Suprapubic skin (tissue), 3 donors: Measurements from ENCODE around the gene POLR2J2.
"Not testable (repeated sequence)": the region's sequence is repeated elsewhere in the genome, so short reads cannot be mapped to it uniquely, and the experiment has no call there.

Source experiments
- POLR2AphosphoS5 ChIP-seq, 3 donors: sonication (generic); formaldehyde crosslinking; IDR thresholded peaks; one replicate each; pipeline ENCODE4 v1.6.1; 2017; ENCODE audit warnings: antibody characterized with exemption in 3 of 3
- TF ChIP-seq, protein P1 (sequence below), 2 donors: fragments of 200-600 bp in 1 of 2; fragments of 450-650 bp in 1 of 2; sonication (generic) in 1 of 2; IDR thresholded peaks; one replicate each; pipeline ENCODE4 v1.5.1; 2016 to 2019; ENCODE audit warnings: antibody characterized with exemption in 2 of 2, mild to moderate bottlenecking in 1 of 2, moderate library complexity in 1 of 2

DNA sequence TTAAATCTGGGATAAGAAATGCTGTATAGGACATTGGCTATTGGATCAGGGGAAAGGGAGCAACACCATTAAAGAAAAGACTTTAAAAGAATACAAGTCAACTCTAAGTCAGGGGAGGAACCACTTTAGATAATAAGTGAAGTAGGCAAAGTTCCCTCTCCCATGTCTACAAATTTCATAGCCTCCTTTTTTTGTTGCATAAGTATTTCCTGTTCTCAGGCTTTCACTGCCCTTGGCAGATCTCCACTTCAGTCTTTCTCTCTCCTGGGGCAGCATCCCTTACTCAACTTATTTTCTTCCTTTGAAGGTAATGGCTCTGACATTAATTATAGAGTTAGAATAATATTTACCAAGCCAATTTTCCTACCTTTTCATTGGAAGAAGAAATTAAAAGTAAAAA lies 47.0 kb upstream of the POLR2J2 start:
- TF ChIP-seq, protein P1, sequence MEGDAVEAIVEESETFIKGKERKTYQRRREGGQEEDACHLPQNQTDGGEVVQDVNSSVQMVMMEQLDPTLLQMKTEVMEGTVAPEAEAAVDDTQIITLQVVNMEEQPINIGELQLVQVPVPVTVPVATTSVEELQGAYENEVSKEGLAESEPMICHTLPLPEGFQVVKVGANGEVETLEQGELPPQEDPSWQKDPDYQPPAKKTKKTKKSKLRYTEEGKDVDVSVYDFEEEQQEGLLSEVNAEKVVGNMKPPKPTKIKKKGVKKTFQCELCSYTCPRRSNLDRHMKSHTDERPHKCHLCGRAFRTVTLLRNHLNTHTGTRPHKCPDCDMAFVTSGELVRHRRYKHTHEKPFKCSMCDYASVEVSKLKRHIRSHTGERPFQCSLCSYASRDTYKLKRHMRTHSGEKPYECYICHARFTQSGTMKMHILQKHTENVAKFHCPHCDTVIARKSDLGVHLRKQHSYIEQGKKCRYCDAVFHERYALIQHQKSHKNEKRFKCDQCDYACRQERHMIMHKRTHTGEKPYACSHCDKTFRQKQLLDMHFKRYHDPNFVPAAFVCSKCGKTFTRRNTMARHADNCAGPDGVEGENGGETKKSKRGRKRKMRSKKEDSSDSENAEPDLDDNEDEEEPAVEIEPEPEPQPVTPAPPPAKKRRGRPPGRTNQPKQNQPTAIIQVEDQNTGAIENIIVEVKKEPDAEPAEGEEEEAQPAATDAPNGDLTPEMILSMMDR (IDR thresholded peaks at IDR 0.05): not testable (repeated sequence)
- not testable (repeated sequence) for TF ChIP-seq POLR2AphosphoS5 (IDR thresholded peaks at IDR 0.05)
